Testis (tissue), 2 donors: Measurements from ENCODE around the gene MACROD2.

Experiments used
- CTCF ChIP-seq, 3 experiments: fragments of 450-650 bp in 2 of 3; fragments of 200-600 bp in 1 of 3; sonication (generic) in 1 of 3; IDR thresholded peaks; one replicate each; pipeline ENCODE4 v1.5.1; 2016 to 2019; ENCODE audit warnings: antibody characterized with exemption in 3 of 3, mild to moderate bottlenecking in 2 of 3, moderate library complexity in 1 of 3
- POLR2A ChIP-seq: fragments of 450-650 bp; IDR thresholded peaks from one replicate; pipeline ENCODE4 v1.6.1; 2017; ENCODE audit warnings: antibody characterized with exemption, mild to moderate bottlenecking, moderate library complexity

- TF ChIP-seq CTCF (IDR thresholded peaks at IDR 0.05) (no peak), POLR2A (no peak)
Measured at GRCh38 chr20:14830466-14830865, 835.1 kb downstream of the MACROD2 start.
